Measurements from ENCODE around the gene ASAP2.
"Not testable (repeated sequence)": the region's sequence is repeated elsewhere in the genome, so short reads cannot be mapped to it uniquely, and the experiment has no call there.

ASAP2 gene

DNA sequence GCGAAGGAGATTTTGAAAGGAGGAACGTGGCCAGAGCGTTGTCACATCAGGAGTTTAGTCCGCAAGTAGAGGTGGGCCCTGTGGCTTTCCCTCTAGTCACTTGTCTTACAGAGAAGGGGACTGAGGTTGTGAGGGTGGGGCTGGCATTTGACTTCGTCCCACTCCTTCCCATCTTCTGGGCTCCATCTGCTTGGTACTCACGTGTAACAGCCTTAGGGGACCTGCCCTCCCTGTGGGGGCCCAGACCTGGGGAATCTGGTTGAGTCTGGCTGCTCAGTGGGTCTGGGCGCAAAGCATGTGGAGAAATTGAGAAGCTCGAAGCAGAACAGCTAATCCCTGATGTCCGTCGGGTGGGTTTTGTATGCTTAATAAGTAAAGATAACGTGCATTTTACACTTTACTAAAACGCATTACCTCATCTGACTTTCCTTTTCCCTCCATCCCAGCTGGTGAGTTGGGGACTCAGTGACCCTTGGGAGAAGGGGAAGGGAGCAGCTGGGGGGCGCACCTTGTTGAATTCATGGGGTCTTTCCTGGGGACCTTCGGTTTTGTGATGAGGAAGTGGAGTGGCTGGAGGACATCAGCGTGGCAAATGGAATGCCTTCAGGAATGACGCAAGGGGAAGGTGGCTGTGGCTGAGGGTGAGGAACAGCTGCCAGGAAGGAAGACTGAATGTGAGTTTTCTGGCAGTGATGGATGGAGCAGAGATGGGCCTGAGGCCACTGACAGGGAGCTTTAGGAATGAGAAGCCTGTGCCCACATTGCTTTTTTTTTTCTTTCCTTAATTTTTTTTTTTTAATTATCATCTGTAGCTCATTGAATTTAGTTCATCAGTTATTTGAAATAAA is 44.8 kb downstream of the ASAP2 start:
- DNase-seq (ENCODE audit: low spot score), result peak; percentile 58

DNA sequence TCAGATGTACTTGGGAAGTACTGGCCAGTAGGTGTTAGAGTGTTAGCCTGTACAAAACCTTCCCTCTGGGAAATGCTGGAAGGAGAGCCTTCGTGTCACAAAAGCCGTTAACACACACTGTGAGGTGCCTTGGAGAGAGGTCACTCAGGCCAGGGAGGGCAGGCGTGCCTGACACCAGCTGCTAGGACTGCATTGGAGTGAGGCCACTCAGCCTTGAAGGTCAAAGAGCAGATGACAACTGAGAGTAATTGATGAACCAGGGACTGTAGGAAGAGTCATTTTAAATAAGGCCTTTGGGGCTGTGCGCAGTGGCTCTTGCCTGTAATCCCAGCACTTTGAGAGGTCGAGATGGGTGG is 45.4 kb downstream of the ASAP2 start:
- DNase-seq (ENCODE audit: low spot score), result no peak

DNA sequence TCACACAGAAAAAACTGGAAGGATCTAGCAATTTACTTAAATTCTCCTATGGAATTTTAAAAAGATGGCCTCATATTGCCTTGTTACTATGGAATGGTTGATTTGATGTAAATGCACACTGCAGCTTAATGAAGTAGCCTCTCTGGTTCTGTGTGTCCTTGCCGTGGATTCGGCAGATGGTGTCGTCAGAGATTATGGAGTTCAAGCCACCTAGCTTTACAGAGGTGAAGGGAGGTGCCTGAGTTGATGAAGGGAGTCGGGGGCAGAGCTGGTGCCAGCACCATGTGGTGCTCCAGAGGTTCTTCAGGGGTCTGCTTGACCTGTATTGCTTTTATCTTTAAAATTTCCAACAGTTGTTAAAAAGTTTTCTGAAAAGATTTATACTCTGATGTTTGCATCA is 48.8 kb downstream of the ASAP2 start:
- no peak for DNase-seq (ENCODE audit: low spot score)

DNA sequence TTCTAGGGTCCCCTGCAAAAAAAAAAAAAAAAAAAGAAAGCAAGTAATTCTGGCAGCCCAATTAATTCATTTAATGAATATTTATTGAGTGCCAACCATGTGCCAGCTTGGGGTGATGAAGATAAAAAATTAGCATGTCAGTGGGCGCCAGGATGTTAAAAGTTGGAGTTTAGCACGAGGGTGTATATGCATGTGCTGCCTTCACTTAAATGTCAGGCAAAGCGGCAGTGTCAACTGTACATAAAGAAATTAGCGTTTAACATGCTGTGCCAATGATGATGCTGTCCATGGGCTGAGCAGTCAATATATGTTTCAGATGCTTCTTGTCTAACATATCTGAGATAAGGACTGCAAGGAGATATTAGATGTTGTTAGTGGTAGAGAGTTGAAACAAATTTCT is 49.5 kb downstream of the ASAP2 start:
- DNase-seq (ENCODE audit: low spot score), result no peak

DNA sequence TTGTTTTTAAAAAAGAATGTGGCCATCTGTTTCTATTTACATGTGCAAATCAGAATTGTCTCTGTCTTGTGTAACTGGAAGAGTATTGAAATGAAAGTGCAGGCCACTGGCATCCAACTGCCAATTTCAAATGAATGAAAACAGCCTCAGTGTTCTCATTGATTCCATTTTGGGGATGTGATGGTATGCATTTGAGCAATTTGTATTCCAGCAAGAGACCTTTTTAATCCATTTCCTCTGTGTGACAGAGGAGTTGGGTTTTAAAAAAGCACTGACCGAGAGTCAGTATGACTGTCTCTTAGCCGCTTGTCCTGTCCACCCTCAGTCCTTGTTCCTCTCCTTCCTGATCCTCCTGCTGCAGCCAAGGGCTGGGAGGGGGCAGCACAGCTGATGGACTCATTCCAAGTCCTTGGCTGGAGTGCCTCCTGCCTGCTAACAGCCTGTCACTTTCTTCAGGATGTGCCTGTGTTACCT is 50.0 kb downstream of the ASAP2 start:
- no peak for DNase-seq (ENCODE audit: low spot score)

DNA sequence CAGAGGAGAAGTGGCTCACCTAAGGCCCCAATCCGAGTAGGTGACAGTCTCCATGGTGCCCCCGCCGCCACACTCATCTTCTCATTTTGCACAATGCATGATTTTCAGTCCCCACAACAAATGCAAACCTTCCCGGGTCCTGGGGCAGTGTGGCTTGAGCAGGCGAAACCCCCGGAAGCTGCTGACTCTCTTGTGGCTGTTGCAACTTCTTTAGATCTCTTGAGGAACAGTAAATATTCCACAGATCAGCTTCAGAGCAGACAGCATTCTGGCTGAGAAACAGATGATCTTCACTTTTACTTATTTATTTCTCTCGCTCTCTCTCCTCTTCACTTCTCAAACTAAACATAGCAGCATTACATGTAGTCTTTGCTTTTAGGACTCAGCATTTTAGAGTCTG is 51.9 kb downstream of the ASAP2 start:
- no peak for DNase-seq (ENCODE audit: low spot score)

DNA sequence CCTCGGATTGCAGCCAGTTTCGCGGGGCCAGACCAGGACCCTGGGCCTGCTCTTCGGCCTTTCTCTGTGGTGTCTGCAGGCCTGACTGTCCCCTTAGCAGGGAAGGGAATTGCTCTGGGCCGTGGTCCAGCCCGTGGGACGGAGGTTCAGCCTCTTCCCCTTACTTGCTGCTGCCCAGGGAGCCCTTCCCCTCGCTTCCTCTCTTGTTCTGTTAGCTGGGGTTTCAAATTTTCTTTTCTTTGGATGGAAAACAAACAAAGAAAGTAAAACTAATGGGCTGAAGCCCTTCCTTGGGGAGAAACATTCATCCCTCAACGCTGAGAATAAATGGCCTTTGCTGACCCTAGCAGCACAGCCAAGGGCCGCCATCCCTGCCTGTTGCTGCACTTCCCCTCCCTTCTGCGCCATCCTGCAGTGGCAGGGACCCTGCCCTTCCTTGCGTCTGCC is 52.4 kb downstream of the ASAP2 start:
- DNase-seq (ENCODE audit: low spot score), result no peak

DNA sequence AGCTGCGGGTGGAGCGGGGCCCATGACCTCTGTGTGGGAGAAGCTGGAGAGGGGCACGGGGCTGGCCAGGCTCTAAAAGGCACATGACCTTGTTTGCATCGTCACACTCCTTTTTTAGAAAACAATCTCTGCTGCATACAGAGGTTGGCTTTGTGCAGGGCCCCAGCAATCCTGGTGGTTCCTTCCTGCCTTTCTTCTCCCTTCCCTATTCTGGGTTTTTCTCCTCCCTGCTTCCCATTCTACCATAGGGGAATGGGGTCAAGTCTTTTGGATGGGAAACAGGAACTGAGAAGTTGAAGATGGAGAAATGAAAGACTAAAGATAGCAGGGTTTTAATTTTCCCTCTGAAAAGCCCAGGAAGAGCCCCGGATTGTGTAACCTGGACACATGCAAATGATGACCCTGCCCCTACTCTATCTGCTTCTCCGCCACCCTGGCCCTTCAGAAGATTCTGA is 53.9 kb downstream of the ASAP2 start:
- DNase-seq (ENCODE audit: low spot score), result no peak

DNA sequence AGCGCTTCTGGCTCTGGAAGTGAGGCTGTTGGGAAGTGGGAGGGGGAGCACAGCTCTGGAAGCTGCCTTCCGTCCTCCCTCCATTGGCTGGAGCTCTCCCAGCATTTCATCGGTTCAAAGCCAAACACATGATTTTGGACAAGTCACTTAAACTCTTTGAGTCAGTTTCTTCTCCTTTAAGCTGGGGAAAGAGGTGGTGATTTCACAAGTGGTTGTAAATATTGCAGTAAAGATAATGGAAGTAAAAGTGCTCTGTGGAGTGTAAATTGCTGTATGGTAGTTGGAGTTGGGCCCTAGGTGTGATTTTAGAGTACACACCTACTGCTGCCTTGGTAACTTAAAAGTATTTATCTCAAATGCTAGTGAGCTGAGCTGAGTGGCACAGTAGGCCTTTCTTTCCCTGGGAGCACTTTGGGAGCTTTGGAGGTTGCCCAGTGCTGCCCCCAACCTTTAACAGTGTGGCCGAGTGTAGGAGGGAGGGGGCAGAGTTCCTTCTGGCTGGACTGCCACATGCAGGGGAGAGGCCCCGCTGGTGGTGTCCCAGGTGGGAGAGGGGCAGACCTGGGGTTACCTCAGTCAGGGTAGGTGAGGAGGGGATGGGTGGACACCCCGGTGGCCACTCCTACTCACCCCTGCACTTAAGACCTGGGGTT is 54.7 kb downstream of the ASAP2 start:
- DNase-seq (ENCODE audit: low spot score), result peak; percentile 42

DNA sequence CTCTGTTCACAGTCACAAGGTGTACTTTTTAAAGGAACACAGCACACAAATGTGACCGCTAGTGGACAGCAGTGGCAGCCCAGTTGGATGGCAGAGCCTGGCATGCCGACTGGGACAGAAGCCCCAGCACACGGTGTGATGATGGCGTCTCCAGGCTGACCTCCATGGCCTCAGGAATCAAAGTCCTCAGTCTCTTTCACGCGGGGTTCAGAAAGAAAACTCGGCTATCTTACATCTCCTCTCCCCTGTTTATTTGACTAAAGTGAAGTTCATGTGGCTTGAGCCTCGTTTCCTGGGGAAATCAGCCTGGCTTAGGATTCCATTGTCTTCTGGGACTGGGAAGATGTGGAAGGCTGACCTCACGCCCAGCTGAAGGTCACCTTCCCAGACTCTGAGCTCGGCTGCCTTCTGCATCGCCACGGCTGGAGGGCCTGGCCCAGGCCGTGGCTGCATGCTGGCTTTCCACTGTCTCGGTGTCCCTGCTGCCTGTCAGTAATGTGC is 56.1 kb downstream of the ASAP2 start:
- no peak for DNase-seq (ENCODE audit: low spot score)

DNA sequence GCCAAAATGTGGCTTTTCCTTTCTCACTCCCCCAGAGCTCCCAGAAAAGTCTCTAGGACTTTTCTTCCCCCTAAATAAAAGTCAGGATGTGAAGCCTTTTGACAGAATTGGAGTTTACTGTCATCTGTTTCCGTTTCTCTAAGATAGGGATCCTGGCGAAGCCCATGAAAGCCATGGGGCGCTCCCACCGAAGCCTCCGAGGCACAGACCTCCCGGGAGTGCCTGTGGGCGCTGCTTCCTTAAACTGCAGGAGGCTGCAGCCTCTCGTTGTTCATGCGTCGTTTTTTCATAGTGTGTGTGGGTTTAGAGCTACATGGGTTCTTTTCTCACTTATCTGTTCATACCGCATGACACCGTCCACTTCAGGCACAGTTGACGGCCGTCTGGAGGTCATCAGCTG is 56.8 kb downstream of the ASAP2 start:
- DNase-seq (ENCODE audit: low spot score), result no peak

DNA sequence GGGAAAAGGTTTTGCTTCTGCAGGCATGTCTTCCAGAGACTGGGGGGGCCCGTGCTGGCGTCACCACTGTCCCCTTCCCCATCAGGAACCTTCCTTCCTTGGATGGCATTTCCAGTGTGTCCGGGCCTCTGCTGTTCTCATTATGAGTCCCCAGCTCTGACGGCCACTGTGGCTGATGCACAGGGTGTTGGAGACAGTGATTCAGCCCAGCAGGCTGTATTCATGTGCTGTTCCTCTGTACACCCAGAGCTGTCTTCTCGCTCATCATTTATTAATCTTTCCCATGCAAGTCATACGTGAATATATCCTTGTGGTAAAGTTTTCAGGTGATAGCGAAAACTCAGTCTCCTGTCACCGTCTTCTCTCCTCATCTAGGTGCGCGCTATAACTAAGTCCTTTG is 57.7 kb downstream of the ASAP2 start:
- peak; percentile 56 for DNase-seq (ENCODE audit: low spot score)

DNA sequence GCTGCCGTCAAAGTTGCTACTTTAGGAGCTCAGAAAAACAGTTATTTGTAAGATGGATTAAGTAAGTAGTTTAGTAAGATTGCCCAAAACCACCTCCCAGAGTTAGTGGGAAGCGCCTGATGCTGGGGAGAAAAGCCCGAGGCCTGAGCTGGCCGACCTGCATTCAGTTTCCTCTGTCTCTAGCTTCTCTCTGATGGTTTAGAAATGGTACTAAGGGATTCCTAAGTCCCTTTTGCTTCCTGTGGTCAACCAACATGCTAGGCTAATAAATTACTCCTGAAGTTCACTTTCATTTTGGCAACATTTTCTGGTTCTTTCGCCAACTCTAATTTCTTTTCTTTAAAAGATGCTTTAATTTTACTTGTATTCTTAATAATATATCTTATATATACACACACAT is 60.1 kb downstream of the ASAP2 start:
- no peak for DNase-seq (ENCODE audit: low spot score)

DNA sequence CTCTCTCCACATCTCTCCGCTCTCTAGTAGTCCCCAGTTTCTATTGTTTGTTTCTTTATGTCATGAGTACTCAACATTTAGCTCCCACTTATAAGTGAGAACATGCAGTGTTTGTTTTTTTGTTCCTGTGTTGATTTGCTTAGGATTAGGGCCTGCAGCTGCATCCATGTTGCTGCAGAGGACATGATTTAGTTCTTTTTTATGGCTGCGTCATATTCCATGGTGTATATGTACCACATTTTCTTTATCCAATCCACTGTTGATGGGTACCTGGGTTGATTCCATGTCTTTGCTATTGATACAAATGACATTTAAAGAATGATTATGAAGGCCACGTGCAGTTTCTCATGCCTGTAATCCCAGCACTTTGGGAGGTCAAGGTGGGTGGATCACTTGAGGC is 60.7 kb downstream of the ASAP2 start:
- DNase-seq (ENCODE audit: low spot score), result not testable (repeated sequence)

DNA sequence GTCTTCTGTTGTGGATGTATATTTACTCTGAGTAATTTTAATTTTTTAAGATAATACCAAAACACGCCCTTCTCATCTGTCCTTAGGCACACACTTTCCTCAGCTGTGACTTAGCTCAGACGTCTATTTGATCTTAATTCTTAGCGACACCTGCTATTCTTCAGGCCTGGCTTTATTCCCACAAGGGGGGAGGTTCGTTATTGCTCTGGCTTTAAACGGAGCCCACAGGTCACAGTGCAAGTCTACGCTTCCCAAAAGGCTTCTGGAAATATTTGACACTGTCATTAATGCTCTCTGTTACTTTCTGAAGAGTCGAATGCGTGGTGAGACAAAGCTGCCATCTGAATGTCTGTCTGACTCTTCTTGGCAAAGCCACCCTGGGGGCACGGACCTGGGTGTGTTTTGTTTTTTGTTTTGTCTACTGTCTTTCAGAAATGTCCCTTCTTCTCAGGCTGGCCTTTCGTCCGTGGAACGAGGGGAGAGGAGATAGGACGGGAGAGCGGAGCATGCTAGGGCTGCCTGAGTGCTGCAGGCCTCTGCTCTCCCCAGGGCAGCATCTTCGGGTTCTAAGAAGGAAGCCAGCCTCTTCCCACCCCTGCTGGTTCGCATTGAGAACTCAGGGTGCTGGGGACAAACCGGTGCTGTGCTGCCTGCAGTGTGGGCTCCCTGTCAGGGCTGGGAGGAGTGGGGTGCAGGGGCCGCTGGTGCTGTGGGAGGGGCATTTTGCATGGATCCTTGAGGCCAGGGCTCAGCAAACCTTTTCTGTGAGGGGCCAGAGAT is 61.9 kb downstream of the ASAP2 start:
- DNase-seq (ENCODE audit: low spot score), result no peak

DNA sequence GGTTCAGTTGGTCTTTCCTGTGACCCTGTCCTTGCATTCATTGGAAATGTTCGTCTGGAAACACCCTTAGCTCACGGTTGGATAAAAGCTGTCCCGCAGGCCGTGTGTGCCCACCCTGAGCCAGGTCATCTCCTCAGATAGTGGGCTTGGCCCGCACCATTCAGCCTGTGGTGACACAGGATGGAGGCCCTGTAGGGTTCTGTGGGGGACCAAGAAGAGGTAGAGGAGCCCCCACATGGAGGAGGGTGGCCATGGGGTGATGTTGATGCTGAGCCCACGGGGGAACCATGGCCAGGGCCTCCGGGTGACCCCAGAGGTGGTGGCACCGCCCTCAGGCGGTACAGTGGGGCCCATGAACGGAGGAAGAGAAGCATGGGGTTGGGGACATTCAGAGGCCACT is 62.7 kb downstream of the ASAP2 start:
- DNase-seq (ENCODE audit: low spot score), result no peak

DNA sequence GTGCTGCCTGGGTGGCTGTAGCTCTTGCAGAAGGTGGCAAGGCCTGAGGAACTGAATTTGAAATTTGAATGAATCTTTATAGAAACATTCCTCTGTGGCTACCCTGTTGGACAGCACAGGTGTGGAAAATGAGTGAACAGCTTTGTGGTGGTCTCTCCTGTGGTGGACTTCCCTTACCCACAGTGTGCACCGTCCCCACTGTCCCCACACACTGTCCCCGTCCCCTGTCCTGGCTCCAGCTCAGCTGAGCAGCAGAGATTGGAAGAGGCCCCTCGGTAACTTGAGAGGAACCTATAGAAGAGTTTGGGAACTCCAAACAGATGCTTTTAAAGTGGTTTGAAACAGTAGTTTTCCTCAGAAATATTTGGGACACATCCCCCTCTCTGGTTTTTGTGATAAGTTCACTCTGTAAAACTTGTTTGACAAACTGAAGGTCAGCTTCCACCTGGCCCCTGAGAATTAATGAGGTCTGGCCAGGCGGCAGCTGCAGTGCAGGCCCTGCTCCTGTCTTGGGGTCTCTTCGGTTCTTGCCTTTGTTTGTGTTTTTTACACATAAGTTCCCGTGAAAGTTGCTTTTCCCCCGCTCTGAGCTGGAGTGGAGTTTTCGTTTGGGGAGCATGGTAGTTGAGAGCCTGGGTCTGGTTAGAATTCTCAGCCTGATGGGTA is 63.2 kb downstream of the ASAP2 start:
- no peak for DNase-seq (ENCODE audit: low spot score)

DNA sequence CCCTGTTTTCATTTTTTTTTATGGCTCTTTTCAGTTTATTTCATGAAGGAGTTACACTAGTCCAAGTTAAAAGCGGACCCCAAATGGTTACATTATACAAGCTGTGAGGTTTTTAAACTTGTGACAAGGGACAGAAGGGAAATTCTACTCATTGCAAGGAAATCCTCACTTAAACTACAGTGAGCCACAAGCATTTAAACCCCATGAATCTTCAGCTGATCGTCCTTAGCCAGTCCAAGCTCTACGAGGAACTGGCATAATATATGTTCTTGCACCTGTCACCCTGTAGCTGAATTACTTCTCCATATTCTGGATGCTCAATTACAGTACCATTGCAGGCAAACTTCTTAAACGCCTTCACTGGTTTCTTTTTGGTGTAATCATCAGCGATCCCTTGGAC is 64.5 kb downstream of the ASAP2 start:
- DNase-seq (ENCODE audit: low spot score), result no peak

DNA sequence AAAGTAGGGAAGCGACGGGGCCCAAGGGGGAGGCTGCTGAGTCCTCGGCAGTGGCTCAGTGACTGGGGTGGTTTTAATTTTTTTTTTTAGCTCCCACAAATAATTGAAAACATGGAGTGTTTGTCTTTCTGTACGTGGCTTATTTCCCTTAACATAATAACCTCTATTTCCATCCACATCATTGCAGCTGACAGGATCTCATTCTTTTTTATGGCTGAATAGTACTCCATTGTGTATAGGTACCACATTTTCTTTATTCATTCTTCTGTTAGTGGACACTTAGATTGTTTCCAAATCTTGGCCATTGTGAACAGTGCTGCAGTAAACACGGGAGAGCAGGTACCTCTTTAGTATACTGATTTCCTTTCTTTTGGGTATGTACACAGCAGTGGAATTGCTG is 65.1 kb downstream of the ASAP2 start:
- DNase-seq (ENCODE audit: low spot score), result no peak

DNA sequence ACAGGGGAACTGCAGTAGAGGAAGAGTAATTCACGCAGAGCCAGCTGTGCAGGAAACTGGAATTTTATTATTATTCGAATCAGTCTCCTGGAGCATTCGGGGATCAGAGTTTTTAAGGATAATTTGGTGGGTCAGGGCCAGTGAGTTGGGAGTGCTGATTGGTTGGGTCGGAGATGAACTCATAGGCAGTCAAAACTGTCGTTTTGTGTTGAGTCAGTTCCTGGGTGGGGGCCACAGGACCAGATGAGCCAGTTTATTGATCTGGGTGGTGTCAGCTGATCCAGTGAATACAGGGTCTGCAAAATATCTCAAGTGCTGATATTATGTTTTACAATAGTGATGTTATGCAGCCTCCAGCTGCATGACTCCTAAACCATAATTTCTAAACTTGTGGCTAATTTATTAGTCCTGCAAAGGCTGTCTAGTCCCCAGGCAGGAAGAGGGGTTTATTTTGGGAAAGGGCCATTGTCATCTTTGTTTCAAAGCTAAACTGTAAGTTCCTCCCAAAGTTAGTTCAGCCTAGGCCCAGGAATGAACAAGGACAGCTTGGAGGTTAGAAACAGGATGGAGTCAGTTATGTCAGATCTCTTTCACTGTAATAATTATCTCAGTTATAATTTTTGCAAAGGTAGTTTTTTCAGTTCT is 67.0 kb downstream of the ASAP2 start:
- no peak for DNase-seq (ENCODE audit: low spot score)

DNA sequence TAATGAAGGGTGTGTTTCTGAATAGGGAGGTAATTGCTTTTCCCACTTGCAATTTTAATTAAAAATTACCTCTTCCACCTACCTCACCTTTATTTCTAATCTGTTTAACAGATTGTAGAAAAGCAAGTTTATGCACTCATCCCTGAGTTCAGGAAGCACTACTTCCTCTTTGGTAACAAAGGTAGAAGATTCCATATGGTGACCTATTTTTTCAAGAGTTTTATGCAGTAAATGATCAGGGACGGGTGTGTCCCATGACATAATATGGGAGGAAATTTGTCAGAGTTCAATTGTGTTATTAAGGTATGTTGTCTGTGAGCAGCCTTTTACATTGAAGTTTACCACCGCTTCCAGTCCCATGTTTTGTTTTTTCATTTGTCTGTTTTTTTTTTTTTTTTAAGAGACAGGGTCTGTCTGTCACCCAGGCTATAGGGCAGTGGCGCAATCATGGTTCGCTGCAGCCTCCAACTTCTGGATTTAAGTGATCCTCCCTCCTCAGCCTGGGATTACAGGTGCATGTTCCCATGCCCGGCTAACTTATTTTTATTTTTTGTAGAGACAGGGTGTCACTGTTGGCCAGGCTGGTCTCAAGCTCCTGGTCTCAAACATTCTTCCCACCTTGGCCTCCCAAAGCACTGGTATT is 68.2 kb downstream of the ASAP2 start:
- no peak for DNase-seq (ENCODE audit: low spot score)

Measured in AG08396 (cell line).